ENCODE results near the gene FER.

DNA sequence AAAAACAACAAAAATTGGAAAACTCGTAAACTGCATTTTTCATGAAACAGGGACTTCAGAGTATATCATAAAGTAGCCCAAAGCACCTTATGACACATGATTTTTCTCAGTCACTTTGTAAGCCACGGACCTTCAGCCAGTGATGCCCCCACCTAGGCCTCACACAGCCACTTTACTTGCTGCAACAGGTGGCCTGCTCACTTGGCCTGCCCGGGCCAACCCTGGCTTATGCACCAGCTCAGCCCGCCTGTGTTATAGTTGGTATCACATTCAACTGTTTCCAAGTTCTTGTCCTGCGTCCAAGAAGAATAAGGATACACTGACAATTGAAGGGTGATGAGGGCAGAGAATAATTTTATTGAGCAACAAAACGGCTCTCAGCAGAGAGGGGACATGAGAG, 219.2 kb downstream of the FER start:
- TF ChIP-seq ZNF766 (CRISPR knock-in tag; IDR thresholded peaks at IDR 0.05; ENCODE audit: borderline replicate concordance) = no peak
- no peak for TF ChIP-seq ZBTB10 (CRISPR knock-in tag; IDR thresholded peaks at IDR 0.05; ENCODE audit: borderline replicate concordance)

Data from HepG2 (cell line).